GM12878 (cell line): ENCODE results near the gene DNAJC9. TPM values are rescaled to one million over a fixed set of nuclear protein-coding genes. Genes with fewer than 3 reads are reported as not detected.

Experiments
- ATAC-seq: fragments of 200-7000 bp; cut with Tn5 transposase; 3 replicates; pipeline ENCODE4 v1.9.1; 2020; ENCODE audit warnings: mild to moderate bottlenecking, moderate library complexity
- BruUV-seq: library from RNA; stranded (reverse); fragments of 400-500 nt; replicated peaks from 2 replicates; lab custom pipeline; 2021; lab: Mats Ljungman, UMichigan
- CTCF ChIA-PET: fragments of 300-600 bp; sonication (Branson Sonifier 250); formaldehyde crosslinking; extraction: SDS; loops from one replicate; lab custom pipeline; 2021; ENCODE audit warnings: inconsistent platforms; lab: Yijun Ruan, JAX
- POLR2A ChIA-PET: fragments of 350-600 bp; formaldehyde crosslinking; extraction: SDS; loops from one replicate; lab custom pipeline; 2021; ENCODE audit warnings: inconsistent platforms; lab: Charles Lee
- RAD21 ChIA-PET: fragments of 300-600 bp; sonication (Branson Sonifier 250); formaldehyde crosslinking; loops from one replicate; lab custom pipeline; 2023; ENCODE audit warnings: antibody characterized with exemption; ENCODE audit not compliant: unreplicated experiment; lab: Charles Lee
- SMC1A ChIA-PET: fragments of 300-600 bp; sonication (Branson Sonifier 250); formaldehyde crosslinking; loops from one replicate; lab custom pipeline; 2023; ENCODE audit not compliant: unreplicated experiment, uncharacterized antibody; lab: Charles Lee
- DNase-seq: peaks from one replicate; pipeline ENCODE4 v3.0.0-alpha.2; 2011; ENCODE audit warnings: low read depth, low spot score
- FAIRE-seq: peaks from 3 replicates; lab custom pipeline; 2011; peaks lifted over from hg19 to GRCh38; lab: Jason Lieb, UNC
- H2AFZ ChIP-seq: 2 replicates; pipeline ENCODE4 v1.6.0; 2011; ENCODE audit warnings: low read depth, low read length, control low read depth; ENCODE audit not compliant: control insufficient read depth
- H3K27ac ChIP-seq: 2 replicates; pipeline ENCODE4 v1.5.1; 2011; ENCODE audit warnings: control low read depth; ENCODE audit not compliant: control insufficient read depth, insufficient read depth
- H3K27me3 ChIP-seq, 2 experiments: replicated peaks in 1 of 2; 2 replicates each; pipeline versions ENCODE4 v1.6.0 to v1.6.1; 2011; ENCODE audit warnings: low read length in 1 of 2; ENCODE audit not compliant: control insufficient read depth in 2 of 2, insufficient read depth in 2 of 2
- H3K36me3 ChIP-seq, 2 experiments: 2 replicates each; pipeline ENCODE4 v1.5.1; 2011; ENCODE audit warnings: low read length in 1 of 2; ENCODE audit not compliant: control insufficient read depth in 2 of 2, insufficient read depth in 2 of 2
- H3K4me1 ChIP-seq: 2 replicates; pipeline ENCODE4 v1.6.1; 2011; ENCODE audit warnings: mild to moderate bottlenecking, low read length, moderate library complexity, mixed read lengths; ENCODE audit not compliant: control insufficient read depth, insufficient read depth
- H3K4me2 ChIP-seq: 2 replicates; pipeline ENCODE4 v1.6.0; 2011; ENCODE audit warnings: control low read depth; ENCODE audit not compliant: control insufficient read depth, insufficient read depth
- H3K4me3 ChIP-seq: fragments of 200-600 bp; sonication (generic); 2 replicates; pipeline ENCODE4 v1.5.1; 2016
- H3K79me2 ChIP-seq: 2 replicates; pipeline ENCODE4 v1.6.0; 2011; ENCODE audit warnings: low read length; ENCODE audit not compliant: control insufficient read depth, insufficient read depth
- H3K9ac ChIP-seq: 2 replicates; pipeline ENCODE4 v1.8.0; 2011; ENCODE audit warnings: low read length, control low read depth, mixed read lengths; ENCODE audit not compliant: control insufficient read depth, insufficient read depth
- H3K9me3 ChIP-seq: replicated peaks from 3 replicates; pipeline ENCODE4 v1.5.1; 2011; ENCODE audit warnings: mild to moderate bottlenecking, low read length; ENCODE audit not compliant: control insufficient read depth, insufficient read depth
- H4K20me1 ChIP-seq: 2 replicates; pipeline ENCODE4 v1.6.0; 2011; ENCODE audit not compliant: control insufficient read depth, insufficient read depth
- ATF7 ChIP-seq: fragments of 450-650 bp; IDR thresholded peaks from 2 replicates; pipeline ENCODE4 v1.6.1; 2016; ENCODE audit warnings: low read depth, mild to moderate bottlenecking
- BACH1 ChIP-seq: fragments of 450-650 bp; IDR thresholded peaks from 2 replicates; pipeline ENCODE4 v1.6.1; 2017; ENCODE audit warnings: mild to moderate bottlenecking, borderline replicate concordance
- E2F4 ChIP-seq: IDR thresholded peaks from 2 replicates; pipeline ENCODE4 v1.6.1; 2012; ENCODE audit warnings: low read depth, low read length, improper control_type of control experiment
- HDAC6 ChIP-seq: fragments of 200-600 bp; sonication (generic); IDR thresholded peaks from one replicate; pipeline ENCODE4 v1.8.0; 2017; ENCODE audit warnings: antibody characterized with exemption; ENCODE audit not compliant: unreplicated experiment
- LARP7 ChIP-seq: fragments of 450-650 bp; IDR thresholded peaks from 2 replicates; pipeline ENCODE4 v1.6.1; 2017; ENCODE audit warnings: mild to moderate bottlenecking
- NR2C2 ChIP-seq: IDR thresholded peaks from 2 replicates; pipeline ENCODE4 v1.6.1; 2011; ENCODE audit warnings: borderline replicate concordance, low read depth; ENCODE audit not compliant: control insufficient read depth, insufficient read length
- NR2F1 ChIP-seq: fragments of 450-650 bp; conservative IDR thresholded peaks from 2 replicates; pipeline ENCODE4 v1.6.1; 2017; ENCODE audit warnings: mild to moderate bottlenecking
- RELB ChIP-seq: fragments of 450-650 bp; IDR thresholded peaks from 2 replicates; pipeline ENCODE4 v1.6.1; 2017; ENCODE audit warnings: low read depth, mild to moderate bottlenecking, moderate library complexity
- SMAD1 ChIP-seq: fragments of 450-650 bp; IDR thresholded peaks from 2 replicates; pipeline ENCODE4 v1.6.1; 2018; ENCODE audit warnings: mild to moderate bottlenecking, low read depth; ENCODE audit not compliant: partially characterized antibody
- WGBS: methylation state at CpG from one replicate; pipeline ENCODE4 v1.1.6; 2016; ENCODE audit warnings: low lambda C conversion rate; ENCODE audit not compliant: insufficient replicate concordance, insufficient coverage; ENCODE audit errors: missing lambda C conversion rate; 5-methylcytosine and 5-hydroxymethylcytosine counted together
- in situ Hi-C: fragments of 300-500 bp; cut with MboI; formaldehyde crosslinking; loops from 9 replicates; pipeline ENCODE4 v1.14.3; 2018; ENCODE audit warnings: mixed read lengths
- intact Hi-C: fragments of 100-400 bp; cut with micrococcal nuclease; formaldehyde crosslinking; loops from one replicate; pipeline ENCODE4 v1.14.2; 2022; ENCODE audit not compliant: unreplicated experiment
- polyA plus RNA-seq, 11 experiments: library from polyadenylated mRNA; depleted of rRNA in 4 of 11; unstranded in 6 of 11; stranded (reverse) in 5 of 11; fragments of >200 nt; fragmentation: Nextera tagmentation in 4 of 11; fragmentation: Illumina TruSeq in 1 of 11; extraction: Ambion mirVana in 4 of 11; extraction: Trizol in 1 of 11; gene quantifications; 1 replicate in 1 of 11; 2 replicates in 10 of 11; pipeline versions ENCODE4 v1.2.1 to v1.2.3, GENCODE V29; 2011 to 2016; ENCODE audit warnings: inconsistent platforms in 2 of 11, missing spikeins in 2 of 11, low read depth in 1 of 11
- total RNA-seq, 4 experiments: library from RNA; depleted of rRNA in 3 of 4; stranded (reverse); fragments of >200 nt in 3 of 4; fragmentation: Illumina TruSeq in 1 of 4; extraction: Trizol in 1 of 4; gene quantifications; 2 replicates each; pipeline versions ENCODE4 v1.2.1 to v1.2.3, GENCODE V29; 2013 to 2021

The DNAJC9 gene
- total and polyA plus RNA-seq, 10 of the 15 experiments (the other 5 are each of a cell fraction or from before 2014, with no cell fraction given): 15.0 to 72.9 (median 41.8) TPM

- TF ChIP-seq ATF7 (no peak), NR2F1 (no peak), BACH1 (no peak)
These were observed 35.8 kb downstream of the DNAJC9 start (continued) for GRCh38 chr10:73211106-73211811.

GRCh38 chr10:73210395-73211105 is 36.5 kb downstream of the DNAJC9 start:
- no peaks in the 10 kb centered on the region; a peak in 1 of 4 replicates for H3K36me3 ChIP-seq
- no peaks in the 10 kb centered on the region for H3K9me3 ChIP-seq
- RAD21 ChIA-PET: interaction anchor here (1.2 kb wide), 1 partner anchor 42 kb away, joined by 3 read pairs; the partner anchor contains the start of gene FAM149B1
- no peaks in the 10 kb centered on the region for H4K20me1 ChIP-seq
- no peak overlapping the region for H2AFZ ChIP-seq
- no peaks in the 10 kb centered on the region for H3K4me1 ChIP-seq
- DNase-seq (no peak), FAIRE-seq (no peak)
- CTCF ChIA-PET: interaction anchor here (1.0 kb wide), 1 partner anchor 33 kb away, joined by 4 read pairs; no protein-coding TSS in a partner anchor
- SMC1A ChIA-PET: interaction anchor here (1.3 kb wide), 1 partner anchor 40 kb away, joined by 3 read pairs; no protein-coding TSS in a partner anchor
- POLR2A ChIA-PET: no interaction called here
- in situ Hi-C loops: no loop called here
- WGBS: 94% methylated on average over 3 of the region's 3 CpGs
- BruUV-seq: no TSS peak
- TF ChIP-seq ATF7 (no peak), LARP7 (no peak), NR2C2 (no peak), E2F4 (no peak), RELB (no peak), SMAD1 (no peak), HDAC6 (no peak)
- TF ChIP-seq, all 136 proteins: peak for 0
- Histone ChIP-seq H3K4me3 (no peak overlapping the region), H3K27me3 (no peaks in the 10 kb centered on the region), H3K79me2 (no peaks in the 10 kb centered on the region), H3K4me2 (no peak overlapping the region), H3K9ac (no peak overlapping the region), H3K27ac (no peak overlapping the region)
- intact Hi-C loops: no loop called here
- ATAC-seq: no peak
